ENCODE data around the gene TRIM8.

TRIM8 gene

GRCh38 chr10:102701796-102702195, 57.5 kb downstream of the TRIM8 start:
- DNase-seq (ENCODE audit: low read depth in 2 of 2), result no peak

GRCh38 chr10:102702742-102703141, 58.5 kb downstream of the TRIM8 start:
- DNase-seq (ENCODE audit: low read depth in 2 of 2), result no peak

GRCh38 chr10:102704915-102705314, 60.6 kb downstream of the TRIM8 start:
- no peak for DNase-seq (ENCODE audit: low read depth in 2 of 2)

GRCh38 chr10:102705531-102705930, 61.3 kb downstream of the TRIM8 start:
- no peak for DNase-seq (ENCODE audit: low read depth in 2 of 2)

Measured in stimulated activated CD4-positive, alpha-beta T cell treated with anti-CD3 and anti-CD28 coated beads, Interleukin-4, amount 100 ng/mL, for 48 hours (primary cell).